ENCODE results near the gene NUDC. TPM values are rescaled to one million over a fixed set of nuclear protein-coding genes. Genes with fewer than 3 reads are reported as not detected.

The NUDC gene
- total and polyA plus RNA-seq, 2 of the 13 experiments (the other 11 are each of a cell fraction or from before 2014, with no cell fraction given), result 34.7 to 104 TPM

DNA sequence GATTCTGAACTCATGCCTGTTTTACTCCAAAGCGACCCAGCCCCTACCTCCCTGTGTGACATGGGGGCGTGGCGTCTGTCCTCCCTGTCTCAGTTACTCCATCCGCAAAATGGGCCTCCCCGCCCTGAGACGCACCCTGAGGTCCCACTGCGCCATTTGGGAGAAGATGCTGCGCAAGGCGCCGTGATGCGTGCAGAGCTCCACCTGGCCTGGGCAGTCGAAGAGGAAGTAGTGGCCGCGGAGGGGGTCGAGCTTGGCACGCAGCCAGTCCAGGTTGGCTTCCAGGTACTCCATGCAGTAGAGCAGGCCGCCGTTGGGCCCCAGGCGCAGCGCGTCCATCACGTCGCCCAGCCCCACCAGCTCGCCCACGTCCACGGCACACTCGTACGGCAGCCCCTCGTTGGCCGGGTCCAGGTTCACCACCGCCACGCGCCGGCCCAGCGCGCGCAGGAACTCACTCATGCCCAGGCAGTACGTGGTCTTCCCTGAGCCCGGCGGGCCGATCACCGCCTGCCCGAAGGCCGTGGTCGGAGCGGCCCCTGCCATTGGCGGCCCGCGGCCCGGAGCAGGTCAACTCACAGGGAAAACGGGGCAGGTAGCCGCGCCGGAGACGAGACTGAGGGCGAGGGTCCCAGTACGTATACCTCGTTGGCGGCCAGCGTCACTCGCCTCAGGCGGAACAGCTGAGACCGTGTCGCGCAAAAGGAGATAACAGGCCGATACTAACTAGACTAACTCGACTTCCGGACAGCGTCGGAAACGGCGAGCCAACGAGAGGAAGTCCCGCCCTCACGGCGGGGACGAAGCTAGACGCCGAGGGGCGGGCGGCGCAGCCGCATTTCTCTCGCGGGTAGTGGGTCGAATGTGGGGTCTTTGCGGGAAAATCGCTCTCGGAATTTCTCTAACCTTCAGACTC lies 31.7 kb upstream of the NUDC start, which contains the start of gene GPN2 (continued):
- TF ChIP-seq, protein P1, sequence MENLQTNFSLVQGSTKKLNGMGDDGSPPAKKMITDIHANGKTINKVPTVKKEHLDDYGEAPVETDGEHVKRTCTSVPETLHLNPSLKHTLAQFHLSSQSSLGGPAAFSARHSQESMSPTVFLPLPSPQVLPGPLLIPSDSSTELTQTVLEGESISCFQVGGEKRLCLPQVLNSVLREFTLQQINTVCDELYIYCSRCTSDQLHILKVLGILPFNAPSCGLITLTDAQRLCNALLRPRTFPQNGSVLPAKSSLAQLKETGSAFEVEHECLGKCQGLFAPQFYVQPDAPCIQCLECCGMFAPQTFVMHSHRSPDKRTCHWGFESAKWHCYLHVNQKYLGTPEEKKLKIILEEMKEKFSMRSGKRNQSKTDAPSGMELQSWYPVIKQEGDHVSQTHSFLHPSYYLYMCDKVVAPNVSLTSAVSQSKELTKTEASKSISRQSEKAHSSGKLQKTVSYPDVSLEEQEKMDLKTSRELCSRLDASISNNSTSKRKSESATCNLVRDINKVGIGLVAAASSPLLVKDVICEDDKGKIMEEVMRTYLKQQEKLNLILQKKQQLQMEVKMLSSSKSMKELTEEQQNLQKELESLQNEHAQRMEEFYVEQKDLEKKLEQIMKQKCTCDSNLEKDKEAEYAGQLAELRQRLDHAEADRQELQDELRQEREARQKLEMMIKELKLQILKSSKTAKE (CRISPR knock-in tag; IDR thresholded peaks at IDR 0.05; ENCODE audit: borderline replicate concordance), result peak; percentile 71; the same call in 1 of the 2 replicates
- TF ChIP-seq ZNF274 (CRISPR knock-in tag; IDR thresholded peaks at IDR 0.05) (peak; percentile 63; the same call in 1 of the 2 replicates), TCF12 (IDR thresholded peaks at IDR 0.05) (no peak), TCF12 (CRISPR knock-in tag; IDR thresholded peaks at IDR 0.05) (no peak), CBX1 (IDR thresholded peaks at IDR 0.05; ENCODE audit: low read depth) (no peak), RBAK (CRISPR knock-in tag; IDR thresholded peaks at IDR 0.05) (no peak), NFKB2 (CRISPR knock-in tag; IDR thresholded peaks at IDR 0.05; ENCODE audit: borderline replicate concordance) (peak; percentile 76; the same call in 1 of the 2 replicates), ZNF337 (CRISPR knock-in tag; IDR thresholded peaks at IDR 0.05; ENCODE audit: borderline replicate concordance, low read depth) (no peak), CAMTA2 (CRISPR knock-in tag; IDR thresholded peaks at IDR 0.05; ENCODE audit: borderline replicate concordance) (0 out of 2 replicates have a peak, but pooled peaks have one; percentile 50)
- TF ChIP-seq, protein P2, sequence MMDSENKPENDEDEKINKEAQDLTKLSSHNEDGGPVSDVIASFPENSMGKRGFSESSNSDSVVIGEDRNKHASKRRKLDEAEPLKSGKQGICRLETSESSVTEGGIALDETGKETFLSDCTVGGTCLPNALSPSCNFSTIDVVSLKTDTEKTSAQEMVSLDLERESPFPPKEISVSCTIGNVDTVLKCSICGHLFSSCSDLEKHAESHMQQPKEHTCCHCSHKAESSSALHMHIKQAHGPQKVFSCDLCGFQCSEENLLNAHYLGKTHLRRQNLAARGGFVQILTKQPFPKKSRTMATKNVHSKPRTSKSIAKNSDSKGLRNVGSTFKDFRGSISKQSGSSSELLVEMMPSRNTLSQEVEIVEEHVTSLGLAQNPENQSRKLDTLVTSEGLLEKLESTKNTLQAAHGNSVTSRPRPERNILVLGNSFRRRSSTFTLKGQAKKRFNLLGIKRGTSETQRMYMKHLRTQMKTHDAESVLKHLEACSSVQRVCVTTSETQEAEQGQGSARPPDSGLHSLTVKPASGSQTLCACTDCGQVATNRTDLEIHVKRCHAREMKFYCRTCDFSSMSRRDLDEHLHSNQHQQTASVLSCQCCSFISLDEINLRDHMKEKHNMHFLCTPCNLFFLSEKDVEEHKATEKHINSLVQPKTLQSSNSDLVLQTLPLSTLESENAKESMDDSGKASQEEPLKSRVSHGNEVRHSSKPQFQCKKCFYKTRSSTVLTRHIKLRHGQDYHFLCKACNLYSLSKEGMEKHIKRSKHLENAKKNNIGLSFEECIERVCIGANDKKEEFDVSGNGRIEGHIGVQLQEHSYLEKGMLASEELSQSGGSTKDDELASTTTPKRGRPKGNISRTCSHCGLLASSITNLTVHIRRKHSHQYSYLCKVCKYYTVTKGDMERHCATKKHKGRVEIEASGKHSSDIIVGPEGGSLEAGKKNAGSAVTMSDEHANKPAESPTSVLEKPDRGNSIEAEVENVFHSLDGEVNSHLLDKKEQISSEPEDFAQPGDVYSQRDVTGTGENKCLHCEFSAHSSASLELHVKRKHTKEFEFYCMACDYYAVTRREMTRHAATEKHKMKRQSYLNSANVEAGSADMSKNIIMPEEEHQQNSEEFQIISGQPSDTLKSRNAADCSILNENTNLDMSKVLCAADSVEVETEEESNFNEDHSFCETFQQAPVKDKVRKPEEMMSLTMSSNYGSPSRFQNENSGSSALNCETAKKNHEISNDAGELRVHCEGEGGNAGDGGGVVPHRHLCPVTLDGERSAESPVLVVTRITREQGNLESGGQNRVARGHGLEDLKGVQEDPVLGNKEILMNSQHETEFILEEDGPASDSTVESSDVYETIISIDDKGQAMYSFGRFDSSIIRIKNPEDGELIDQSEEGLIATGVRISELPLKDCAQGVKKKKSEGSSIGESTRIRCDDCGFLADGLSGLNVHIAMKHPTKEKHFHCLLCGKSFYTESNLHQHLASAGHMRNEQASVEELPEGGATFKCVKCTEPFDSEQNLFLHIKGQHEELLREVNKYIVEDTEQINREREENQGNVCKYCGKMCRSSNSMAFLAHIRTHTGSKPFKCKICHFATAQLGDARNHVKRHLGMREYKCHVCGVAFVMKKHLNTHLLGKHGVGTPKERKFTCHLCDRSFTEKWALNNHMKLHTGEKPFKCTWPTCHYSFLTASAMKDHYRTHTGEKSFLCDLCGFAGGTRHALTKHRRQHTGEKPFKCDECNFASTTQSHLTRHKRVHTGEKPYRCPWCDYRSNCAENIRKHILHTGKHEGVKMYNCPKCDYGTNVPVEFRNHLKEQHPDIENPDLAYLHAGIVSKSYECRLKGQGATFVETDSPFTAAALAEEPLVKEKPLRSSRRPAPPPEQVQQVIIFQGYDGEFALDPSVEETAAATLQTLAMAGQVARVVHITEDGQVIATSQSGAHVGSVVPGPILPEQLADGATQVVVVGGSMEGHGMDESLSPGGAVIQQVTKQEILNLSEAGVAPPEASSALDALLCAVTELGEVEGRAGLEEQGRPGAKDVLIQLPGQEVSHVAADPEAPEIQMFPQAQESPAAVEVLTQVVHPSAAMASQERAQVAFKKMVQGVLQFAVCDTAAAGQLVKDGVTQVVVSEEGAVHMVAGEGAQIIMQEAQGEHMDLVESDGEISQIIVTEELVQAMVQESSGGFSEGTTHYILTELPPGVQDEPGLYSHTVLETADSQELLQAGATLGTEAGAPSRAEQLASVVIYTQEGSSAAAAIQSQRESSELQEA (CRISPR knock-in tag; IDR thresholded peaks at IDR 0.05; ENCODE audit: not compliant biosample characterization), result peak; percentile 87
- TF ChIP-seq, protein P3, sequence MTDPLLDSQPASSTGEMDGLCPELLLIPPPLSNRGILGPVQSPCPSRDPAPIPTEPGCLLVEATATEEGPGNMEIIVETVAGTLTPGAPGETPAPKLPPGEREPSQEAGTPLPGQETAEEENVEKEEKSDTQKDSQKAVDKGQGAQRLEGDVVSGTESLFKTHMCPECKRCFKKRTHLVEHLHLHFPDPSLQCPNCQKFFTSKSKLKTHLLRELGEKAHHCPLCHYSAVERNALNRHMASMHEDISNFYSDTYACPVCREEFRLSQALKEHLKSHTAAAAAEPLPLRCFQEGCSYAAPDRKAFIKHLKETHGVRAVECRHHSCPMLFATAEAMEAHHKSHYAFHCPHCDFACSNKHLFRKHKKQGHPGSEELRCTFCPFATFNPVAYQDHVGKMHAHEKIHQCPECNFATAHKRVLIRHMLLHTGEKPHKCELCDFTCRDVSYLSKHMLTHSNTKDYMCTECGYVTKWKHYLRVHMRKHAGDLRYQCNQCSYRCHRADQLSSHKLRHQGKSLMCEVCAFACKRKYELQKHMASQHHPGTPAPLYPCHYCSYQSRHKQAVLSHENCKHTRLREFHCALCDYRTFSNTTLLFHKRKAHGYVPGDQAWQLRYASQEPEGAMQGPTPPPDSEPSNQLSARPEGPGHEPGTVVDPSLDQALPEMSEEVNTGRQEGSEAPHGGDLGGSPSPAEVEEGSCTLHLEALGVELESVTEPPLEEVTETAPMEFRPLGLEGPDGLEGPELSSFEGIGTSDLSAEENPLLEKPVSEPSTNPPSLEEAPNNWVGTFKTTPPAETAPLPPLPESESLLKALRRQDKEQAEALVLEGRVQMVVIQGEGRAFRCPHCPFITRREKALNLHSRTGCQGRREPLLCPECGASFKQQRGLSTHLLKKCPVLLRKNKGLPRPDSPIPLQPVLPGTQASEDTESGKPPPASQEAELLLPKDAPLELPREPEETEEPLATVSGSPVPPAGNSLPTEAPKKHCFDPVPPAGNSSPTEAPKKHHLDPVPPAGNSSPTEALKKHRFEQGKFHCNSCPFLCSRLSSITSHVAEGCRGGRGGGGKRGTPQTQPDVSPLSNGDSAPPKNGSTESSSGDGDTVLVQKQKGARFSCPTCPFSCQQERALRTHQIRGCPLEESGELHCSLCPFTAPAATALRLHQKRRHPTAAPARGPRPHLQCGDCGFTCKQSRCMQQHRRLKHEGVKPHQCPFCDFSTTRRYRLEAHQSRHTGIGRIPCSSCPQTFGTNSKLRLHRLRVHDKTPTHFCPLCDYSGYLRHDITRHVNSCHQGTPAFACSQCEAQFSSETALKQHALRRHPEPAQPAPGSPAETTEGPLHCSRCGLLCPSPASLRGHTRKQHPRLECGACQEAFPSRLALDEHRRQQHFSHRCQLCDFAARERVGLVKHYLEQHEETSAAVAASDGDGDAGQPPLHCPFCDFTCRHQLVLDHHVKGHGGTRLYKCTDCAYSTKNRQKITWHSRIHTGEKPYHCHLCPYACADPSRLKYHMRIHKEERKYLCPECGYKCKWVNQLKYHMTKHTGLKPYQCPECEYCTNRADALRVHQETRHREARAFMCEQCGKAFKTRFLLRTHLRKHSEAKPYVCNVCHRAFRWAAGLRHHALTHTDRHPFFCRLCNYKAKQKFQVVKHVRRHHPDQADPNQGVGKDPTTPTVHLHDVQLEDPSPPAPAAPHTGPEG (CRISPR knock-in tag; IDR thresholded peaks at IDR 0.05), result peak; percentile 68; the same call in 1 of the 2 replicates

Measured in HepG2 (cell line).